Measurements from ENCODE around the gene KLHDC7A.

The KLHDC7A gene

DNA sequence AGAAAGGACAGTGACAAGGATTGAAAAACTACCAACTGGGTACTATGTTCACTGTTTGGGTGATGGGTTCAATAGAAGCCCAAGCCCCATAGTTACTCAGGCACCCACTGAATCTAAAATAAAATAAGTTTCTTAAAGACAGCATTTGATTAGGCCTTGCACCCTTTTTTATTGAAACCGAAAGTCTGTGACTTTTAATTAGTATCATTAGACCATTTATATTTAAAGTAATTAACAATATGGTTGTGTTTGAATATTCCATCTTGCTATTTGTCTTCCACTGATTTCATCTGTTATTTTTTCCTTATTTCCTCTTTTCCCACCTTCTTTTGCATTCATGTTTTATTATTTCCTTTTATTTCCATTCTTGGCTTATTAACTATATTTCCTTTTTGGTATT lies 27.4 kb downstream of the KLHDC7A start:
- no peak for DNase-seq (ENCODE audit: low read depth in 2 of 2)

DNA sequence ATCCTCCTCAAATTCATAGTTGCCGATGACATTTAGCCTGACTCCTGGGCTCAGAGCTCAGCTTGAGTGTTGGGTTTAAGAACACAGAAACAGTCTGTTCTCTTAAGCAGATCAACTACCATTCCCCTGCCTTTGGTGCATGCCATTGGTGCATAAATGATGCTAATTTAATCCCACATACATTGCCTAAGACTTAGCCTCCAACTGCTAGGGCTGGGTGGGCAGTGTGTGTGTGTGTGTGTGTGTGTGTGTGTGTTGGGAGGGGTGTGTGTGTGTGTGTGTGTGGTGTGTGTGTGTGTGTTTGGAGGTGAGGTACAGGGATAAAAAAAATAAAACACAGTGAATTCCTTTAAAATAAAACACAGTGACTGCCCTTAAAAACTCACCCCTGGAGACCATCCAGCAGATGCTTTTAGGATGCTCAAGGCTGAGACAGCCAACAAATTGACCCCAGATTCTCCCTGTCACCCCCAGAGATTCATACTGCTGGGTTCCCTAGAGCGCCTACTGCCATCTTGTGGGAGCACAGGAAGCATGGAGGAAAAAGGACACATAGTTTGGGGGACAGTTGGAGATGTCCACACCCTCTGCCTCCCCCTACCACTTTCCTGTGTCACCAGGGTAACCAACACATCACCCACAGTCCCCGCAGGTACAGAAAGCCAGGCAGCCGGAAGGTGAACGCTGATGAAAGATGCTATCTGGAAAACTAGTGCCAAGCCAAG lies 30.6 kb downstream of the KLHDC7A start:
- no peak for DNase-seq (ENCODE audit: low read depth in 2 of 2)

- DNase-seq (ENCODE audit: low read depth in 2 of 2): no peak
Measured at GRCh38 chr1:18511874-18512150, 31.1 kb downstream of the KLHDC7A start.

- DNase-seq (ENCODE audit: low read depth in 2 of 2): no peak
Measured at GRCh38 chr1:18512883-18513282, 32.2 kb downstream of the KLHDC7A start.

- no peak for DNase-seq (ENCODE audit: low read depth in 2 of 2)
Measured at GRCh38 chr1:18513995-18514394, 33.3 kb downstream of the KLHDC7A start.

- DNase-seq (ENCODE audit: low read depth in 2 of 2): no peak
Measured at GRCh38 chr1:18515120-18515667, 34.5 kb downstream of the KLHDC7A start.

GRCh38 chr1:18516473-18516872 lies 35.7 kb downstream of the KLHDC7A start:
- DNase-seq (ENCODE audit: low read depth in 2 of 2): no peak

DNA sequence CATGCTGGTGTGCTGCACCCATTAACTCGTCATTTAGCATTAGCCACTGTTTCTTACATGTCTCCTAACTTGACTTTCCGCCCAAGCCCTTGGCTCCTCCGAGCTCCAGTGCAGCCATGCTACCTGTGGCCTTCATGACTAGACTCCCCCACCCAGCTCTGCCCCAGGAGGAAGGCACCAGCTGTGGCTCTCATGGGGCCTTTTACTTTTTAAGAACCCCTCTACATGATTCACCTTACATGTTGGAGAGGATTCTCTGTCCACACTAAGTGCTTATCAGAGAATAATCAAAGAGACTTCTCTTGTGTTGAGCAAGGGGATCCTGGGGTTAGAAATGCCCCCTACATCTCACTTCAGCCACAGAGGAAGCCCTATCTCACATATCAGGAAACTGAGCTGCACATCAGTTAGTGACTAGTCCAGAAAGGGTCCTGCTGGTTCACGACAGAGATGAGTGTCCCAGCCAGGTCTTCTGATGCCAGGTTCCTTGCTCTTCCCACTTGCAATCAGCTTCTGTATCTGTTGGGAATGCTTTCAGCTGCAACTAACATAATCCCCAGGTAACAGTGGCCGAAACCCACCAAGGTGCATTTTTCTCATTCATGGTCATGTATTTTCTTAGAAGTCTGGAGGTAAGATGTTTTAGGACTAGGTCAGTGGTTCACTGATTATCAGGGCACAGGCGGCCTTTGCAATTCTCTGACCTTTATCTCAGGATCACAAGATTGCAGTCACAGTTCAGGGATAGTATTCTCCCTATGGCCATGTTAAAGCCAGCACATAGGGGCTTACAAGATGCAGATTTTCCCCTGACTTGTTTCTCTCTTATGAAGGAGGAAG lies 45.9 kb downstream of the KLHDC7A start:
- DNase-seq (ENCODE audit: low read depth in 2 of 2): no peak

DNA sequence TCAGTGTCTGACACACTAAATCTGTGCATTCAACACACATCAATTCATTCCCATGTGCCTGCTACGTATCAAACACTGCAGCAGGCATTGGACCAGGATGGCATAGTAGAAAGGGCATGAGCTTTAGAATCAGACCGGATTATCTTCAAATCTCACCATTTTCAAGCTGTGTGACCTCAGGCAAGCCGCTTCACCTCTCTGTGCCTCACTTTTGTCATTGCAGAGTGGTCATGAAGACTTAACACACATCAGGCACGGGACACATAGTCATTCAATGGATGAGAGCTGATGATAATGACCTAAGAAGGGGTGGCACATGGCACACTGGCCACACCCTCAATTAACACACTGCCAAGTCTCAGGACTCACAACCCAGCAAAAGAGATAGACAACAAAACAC lies 46.8 kb downstream of the KLHDC7A start:
- DNase-seq (ENCODE audit: low read depth in 2 of 2): no peak

DNA sequence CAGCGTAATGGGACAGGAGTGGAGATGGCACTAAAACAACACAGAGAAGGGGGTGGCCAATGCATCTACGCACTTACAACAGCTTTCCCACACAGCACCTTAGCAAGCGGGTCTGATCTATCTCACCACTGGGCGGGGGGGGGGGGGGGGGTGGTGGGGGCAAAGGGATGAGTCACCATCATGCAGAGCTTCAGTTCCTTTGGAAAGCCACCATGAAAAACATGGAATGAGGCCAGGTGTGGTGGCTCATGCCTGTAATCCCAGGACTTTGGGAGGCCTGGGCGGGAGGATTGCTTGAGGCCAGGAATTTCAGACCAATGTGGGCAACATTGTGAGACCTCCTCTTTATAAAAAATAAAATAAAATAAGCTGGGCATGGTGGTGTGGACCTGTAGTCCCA lies 47.2 kb downstream of the KLHDC7A start:
- DNase-seq (ENCODE audit: low read depth in 2 of 2): no peak

DNA sequence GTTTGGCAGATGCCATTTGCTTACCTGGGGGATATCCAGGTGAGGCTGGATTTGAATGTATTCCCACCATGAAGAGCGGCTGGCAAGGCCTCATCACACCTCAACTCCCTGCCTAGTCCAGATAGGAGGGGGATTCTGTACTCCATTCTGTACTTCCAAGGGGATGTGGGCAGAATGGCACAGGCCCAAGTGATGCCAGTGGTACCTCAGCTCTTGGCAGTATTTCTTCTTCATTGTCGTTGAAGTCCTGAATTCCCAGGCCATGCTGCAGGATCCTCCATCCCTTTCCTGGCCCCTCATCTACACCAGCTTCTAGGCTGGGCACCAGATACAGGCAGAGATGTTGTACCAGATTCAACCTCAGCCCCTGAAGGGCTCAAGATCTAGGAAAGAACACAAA lies 47.9 kb downstream of the KLHDC7A start:
- DNase-seq (ENCODE audit: low read depth in 2 of 2): no peak

GRCh38 chr1:18529714-18530113 lies 49.0 kb downstream of the KLHDC7A start:
- no peak for DNase-seq (ENCODE audit: low read depth in 2 of 2)

GRCh38 chr1:18530587-18531502 lies 50.1 kb downstream of the KLHDC7A start:
- DNase-seq (ENCODE audit: low read depth in 2 of 2): no peak

DNA sequence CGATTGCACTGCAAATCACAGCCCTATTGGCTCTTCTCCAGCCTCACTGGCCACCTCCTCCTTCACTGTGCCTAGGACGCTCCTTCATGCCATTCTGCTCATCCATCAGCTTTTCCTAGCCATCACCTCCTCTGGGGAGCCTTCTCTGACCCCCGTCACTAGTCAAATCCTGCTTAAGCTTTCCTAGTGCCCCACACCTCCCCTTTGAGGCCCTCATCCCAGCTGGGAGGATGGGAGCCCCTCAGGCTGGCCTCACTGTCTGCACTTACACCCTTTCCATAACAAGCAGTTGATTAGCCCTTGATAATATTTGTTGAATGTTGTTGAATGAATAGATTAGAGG lies 50.7 kb downstream of the KLHDC7A start:
- no peak for DNase-seq (ENCODE audit: low read depth in 2 of 2)

DNA sequence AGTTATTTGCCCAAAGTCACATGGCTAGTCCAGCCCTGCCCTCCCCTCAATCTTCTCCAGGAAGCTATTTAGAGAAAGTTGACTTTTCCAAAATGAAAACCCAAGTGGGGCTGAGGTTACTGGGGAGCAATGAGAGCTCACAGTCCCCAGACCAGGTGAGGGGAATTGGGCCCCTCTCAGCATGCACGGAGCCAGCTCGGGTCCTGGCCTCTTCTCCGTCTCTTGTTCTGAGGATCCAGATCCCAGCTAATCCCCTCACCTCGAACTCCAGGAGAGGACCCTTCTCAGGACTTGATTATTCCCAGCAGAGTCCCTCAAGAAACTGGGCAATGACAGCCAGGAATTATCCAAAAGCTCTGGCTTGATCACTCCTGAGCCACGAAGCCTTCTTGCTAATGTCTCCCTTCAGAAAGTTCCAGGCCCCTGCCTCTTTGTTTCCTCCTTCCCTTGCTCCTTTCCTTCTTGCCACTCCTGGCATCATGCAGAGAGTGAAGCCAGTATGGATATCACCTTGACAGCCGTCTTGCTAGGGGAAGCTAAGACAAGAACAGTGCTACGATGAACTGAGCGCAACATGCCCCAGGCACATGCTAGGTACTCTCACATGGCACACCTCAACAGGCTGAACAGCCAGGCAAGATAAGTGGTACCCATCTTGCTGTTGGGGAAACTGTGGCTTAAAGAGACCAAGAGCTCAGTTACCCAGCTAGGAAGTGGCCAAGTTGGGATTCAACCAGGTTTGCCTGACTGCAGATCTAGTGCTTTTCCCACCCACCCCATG lies 51.9 kb downstream of the KLHDC7A start:
- no peak for DNase-seq (ENCODE audit: low read depth in 2 of 2)

- DNase-seq (ENCODE audit: low read depth in 2 of 2): no peak
Measured at GRCh38 chr1:18533259-18533658, 52.5 kb downstream of the KLHDC7A start.

DNA sequence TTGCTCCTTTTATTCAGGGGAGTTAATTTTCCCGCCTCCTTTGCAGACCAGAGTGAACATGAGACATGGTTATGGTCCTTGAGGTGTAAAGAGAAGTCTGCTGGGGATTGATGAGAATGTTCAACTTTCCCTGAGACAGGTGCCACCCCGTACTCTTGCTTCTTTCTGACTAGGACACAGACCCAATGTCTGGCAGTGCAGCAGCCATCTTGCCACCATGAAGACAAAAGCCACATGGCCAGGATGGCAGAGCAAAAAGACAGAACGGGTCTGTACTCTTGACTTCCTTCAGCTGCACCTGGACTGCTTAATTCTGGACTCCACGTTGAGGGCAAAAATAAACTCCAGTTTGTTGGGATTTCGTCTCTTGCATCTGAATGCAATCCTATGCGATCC lies 54.1 kb downstream of the KLHDC7A start:
- no peak for DNase-seq (ENCODE audit: low read depth in 2 of 2)

Measured in stimulated activated CD4-positive, alpha-beta T cell treated with anti-CD3 and anti-CD28 coated beads, Interleukin-1b, Interleukin-23, amount 100 ng/mL, for 4 hours (primary cell).